H9 (cell line): Measurements from ENCODE around the gene ECHS1. TPM values are rescaled to one million over a fixed set of nuclear protein-coding genes. Genes with fewer than 3 reads are reported as not detected.

Source experiments
- DNase-seq: peaks from one replicate; pipeline ENCODE4 v3.0.0-alpha.2; 2017
- H2AFZ ChIP-seq: one replicate; pipeline ENCODE4 v1.6.1; 2013; ENCODE audit warnings: mild to moderate bottlenecking, low read length, control low read depth, moderate library complexity
- H2AK5ac ChIP-seq: 2 replicates; pipeline ENCODE4 v1.6.1; 2013; ENCODE audit warnings: low read length, control low read depth, mixed read lengths; ENCODE audit not compliant: insufficient read length
- H2BK120ac ChIP-seq: one replicate; pipeline ENCODE4 v1.6.1; 2013; ENCODE audit warnings: low read depth, mild to moderate bottlenecking, low read length, control low read depth, inconsistent platforms; ENCODE audit not compliant: poor library complexity, severe bottlenecking
- H2BK12ac ChIP-seq: 2 replicates; pipeline ENCODE4 v1.6.1; 2013; ENCODE audit warnings: low read length, control low read depth, mixed read lengths, low read depth; ENCODE audit not compliant: insufficient read length
- H2BK15ac ChIP-seq: 2 replicates; pipeline ENCODE4 v1.6.1; 2013; ENCODE audit warnings: low read depth, low read length, control low read depth
- H2BK20ac ChIP-seq: one replicate; pipeline ENCODE4 v1.6.1; 2013; ENCODE audit warnings: low read depth, mild to moderate bottlenecking, low read length, control low read depth, inconsistent platforms; ENCODE audit not compliant: poor library complexity, severe bottlenecking
- H2BK5ac ChIP-seq: 2 replicates; pipeline ENCODE4 v1.6.1; 2013; ENCODE audit warnings: low read length, control low read depth, mixed read lengths; ENCODE audit not compliant: insufficient read length
- H3K14ac ChIP-seq: 2 replicates; pipeline ENCODE4 v1.6.1; 2013; ENCODE audit warnings: low read length, control low read depth; ENCODE audit not compliant: insufficient read depth
- H3K18ac ChIP-seq: 2 replicates; pipeline ENCODE4 v1.6.1; 2013; ENCODE audit warnings: low read depth, mild to moderate bottlenecking, mixed read lengths, low read length, control low read depth; ENCODE audit not compliant: insufficient read length
- H3K23ac ChIP-seq: 2 replicates; pipeline ENCODE4 v1.6.1; 2013; ENCODE audit warnings: low read length, control low read depth, mixed read lengths, low read depth; ENCODE audit not compliant: insufficient read length
- H3K23me2 ChIP-seq: 2 replicates; pipeline ENCODE4 v1.6.1; 2013; ENCODE audit warnings: low read depth, mild to moderate bottlenecking, mixed read lengths, low read length, control low read depth; ENCODE audit not compliant: insufficient read length, poor library complexity, severe bottlenecking
- H3K27ac ChIP-seq: 2 replicates; pipeline ENCODE4 v1.5.1; 2013; ENCODE audit warnings: low read length, control low read depth, mixed read lengths, low read depth; ENCODE audit not compliant: insufficient read length
- H3K27me3 ChIP-seq: 2 replicates; pipeline ENCODE4 v1.6.1; 2013; ENCODE audit warnings: low read length, control low read depth, inconsistent platforms; ENCODE audit not compliant: insufficient read depth
- H3K4ac ChIP-seq: 2 replicates; pipeline ENCODE4 v1.6.1; 2013; ENCODE audit warnings: low read depth, mild to moderate bottlenecking, control low read depth, inconsistent platforms, low read length, moderate library complexity
- H3K4me1 ChIP-seq: 2 replicates; pipeline ENCODE4 v1.6.1; 2013; ENCODE audit warnings: low read length, control low read depth, inconsistent platforms; ENCODE audit not compliant: insufficient read depth
- H3K4me2 ChIP-seq: 2 replicates; pipeline ENCODE4 v1.6.1; 2013; ENCODE audit warnings: low read length, control low read depth, mixed read lengths; ENCODE audit not compliant: insufficient read length, insufficient read depth
- H3K56ac ChIP-seq: 2 replicates; pipeline ENCODE4 v1.6.1; 2013; ENCODE audit warnings: low read depth, mild to moderate bottlenecking, mixed read lengths, low read length, control low read depth; ENCODE audit not compliant: insufficient read length
- H3K79me1 ChIP-seq: 2 replicates; pipeline ENCODE4 v1.6.1; 2013; ENCODE audit warnings: low read depth, mild to moderate bottlenecking, moderate library complexity, low read length, control low read depth, inconsistent platforms; ENCODE audit not compliant: insufficient read depth, poor library complexity, severe bottlenecking
- H3K79me2 ChIP-seq: 2 replicates; pipeline ENCODE4 v1.6.1; 2013; ENCODE audit warnings: low read length, control low read depth, inconsistent platforms; ENCODE audit not compliant: insufficient read depth
- H3K9ac ChIP-seq: 2 replicates; pipeline ENCODE4 v1.6.1; 2013; ENCODE audit warnings: low read length, control low read depth, mixed read lengths; ENCODE audit not compliant: insufficient read length; ENCODE audit errors: extremely low read depth
- H3K9me3 ChIP-seq: one replicate; pipeline ENCODE4 v1.6.1; 2013; ENCODE audit warnings: low read depth, low read length, inconsistent platforms; ENCODE audit not compliant: control insufficient read depth
- H3T11ph ChIP-seq: one replicate; pipeline ENCODE4 v1.6.1; 2013; ENCODE audit warnings: mild to moderate bottlenecking, low read length, control low read depth, inconsistent platforms
- H4K20me1 ChIP-seq: one replicate; pipeline ENCODE4 v1.6.1; 2013; ENCODE audit not compliant: control insufficient read depth, insufficient read length, insufficient read depth
- H4K5ac ChIP-seq: 2 replicates; pipeline ENCODE4 v1.6.1; 2013; ENCODE audit warnings: low read depth, mild to moderate bottlenecking, mixed read lengths, low read length, control low read depth; ENCODE audit not compliant: insufficient read length
- H4K8ac ChIP-seq: replicated peaks from 2 replicates; pipeline ENCODE4 v1.6.1; 2013; ENCODE audit warnings: low read length, control low read depth, mixed read lengths, low read depth; ENCODE audit not compliant: insufficient read length
- H4K91ac ChIP-seq: 2 replicates; pipeline ENCODE4 v1.6.1; 2013; ENCODE audit warnings: low read depth, mild to moderate bottlenecking, moderate library complexity, mixed read lengths, low read length, control low read depth; ENCODE audit not compliant: insufficient read length
- H3K27ac Mint-ChIP-seq, 3 experiments: 2 replicates in 2 of 3; 3 replicates in 1 of 3; pipeline ENCODE4 v1.8.0; 2020 to 2021; ENCODE audit warnings: mixed read lengths in 3 of 3, mild to moderate bottlenecking in 1 of 3, moderate library complexity in 1 of 3
- H3K27me3 Mint-ChIP-seq: 2 replicates; pipeline ENCODE4 v1.8.0; 2021; ENCODE audit warnings: low read depth, mild to moderate bottlenecking, moderate library complexity, mixed read lengths
- H3K36me3 Mint-ChIP-seq, 3 experiments: 2 replicates in 2 of 3; 3 replicates in 1 of 3; pipeline ENCODE4 v1.8.0; 2020 to 2021; ENCODE audit warnings: low read depth in 3 of 3, mixed read lengths in 3 of 3; ENCODE audit not compliant: insufficient read depth in 1 of 3
- H3K4me1 Mint-ChIP-seq, 2 experiments: 2 replicates each; pipeline ENCODE4 v1.8.0; 2020; ENCODE audit warnings: mixed read lengths in 2 of 2
- H3K4me3 Mint-ChIP-seq, 2 experiments: 2 replicates in 1 of 2; 3 replicates in 1 of 2; pipeline ENCODE4 v1.8.0; 2020 to 2021; ENCODE audit warnings: mild to moderate bottlenecking in 2 of 2, mixed read lengths in 2 of 2, moderate library complexity in 1 of 2
- H3K9me3 Mint-ChIP-seq, 2 experiments: 2 replicates in 1 of 2; 3 replicates in 1 of 2; pipeline ENCODE4 v1.8.0; 2020; ENCODE audit warnings: mild to moderate bottlenecking in 2 of 2, mixed read lengths in 2 of 2, moderate library complexity in 1 of 2
- CTCF ChIP-seq: fragments of 200-600 bp; sonication (generic); conservative IDR thresholded peaks from 3 replicates; pipeline ENCODE4 v1.8.0; 2021; ENCODE audit warnings: antibody characterized with exemption, mild to moderate bottlenecking
- WGBS: extraction: QIAGEN DNeasy Blood & Tissue Kit; methylation state at CpG from one replicate; pipeline ENCODE4 v1.1.7; 2013; ENCODE audit warnings: missing lambda C conversion rate, low lambda C conversion rate, mixed read lengths; ENCODE audit not compliant: insufficient read length; ENCODE audit errors: extremely low coverage; 5-methylcytosine and 5-hydroxymethylcytosine counted together
- total RNA-seq: library from RNA; stranded (reverse); gene quantifications from 2 replicates; pipeline ENCODE4 v1.2.1, GENCODE V29; 2021

ECHS1 gene
- total RNA-seq, 1 experiment from 2014 or later: 94.1 TPM

GRCh38 chr10:133328358-133329343 is 44.5 kb downstream of the ECHS1 start:
- H3K14ac ChIP-seq: no peak overlapping the region; the same call in 1 of the 2 replicates
- H3K27ac ChIP-seq: no peak overlapping the region
- H3K4me1 ChIP-seq: no peaks in the 10 kb centered on the region; the same call in 1 of the 2 replicates
- no peak for TF ChIP-seq CTCF
- no peak overlapping the region for H3K4me2 ChIP-seq
- H3K23me2 ChIP-seq: peaks cover 19% of the 10 kb centered on the region
- H4K5ac ChIP-seq: no peak overlapping the region
- H3K4ac ChIP-seq: no peak overlapping the region
- no peak overlapping the region for H3K18ac ChIP-seq
- H3K27me3 ChIP-seq: peaks cover 25% of the 10 kb centered on the region; the same call in 1 of the 2 replicates
- H2BK20ac ChIP-seq: no peak overlapping the region
- Mint-ChIP-seq H3K27ac (no peak overlapping the region), H3K4me1 (peaks cover 14 to 28% of the 10 kb centered on the region in 2 experiments), H3K36me3 (no peaks in the 10 kb centered on the region; a peak in 1 of 7 replicates), H3K27me3 (peaks cover 87% of the 10 kb centered on the region), H3K4me3 (no peak overlapping the region), H3K9me3 (peaks cover 11% of the 10 kb centered on the region in 2 experiments)
- H3K56ac ChIP-seq: no peak overlapping the region
- H2BK12ac ChIP-seq: no peak overlapping the region
- no peak overlapping the region for H3K9ac ChIP-seq
- H3T11ph ChIP-seq: no peak overlapping the region
- H4K8ac ChIP-seq: no peak overlapping the region
- WGBS: no CpG with 5 or more reads among the region's 15 CpGs
- no peak overlapping the region for H2AK5ac ChIP-seq
- no peaks in the 10 kb centered on the region for H3K9me3 ChIP-seq
- DNase-seq: no peak
- no peaks in the 10 kb centered on the region for H3K79me1 ChIP-seq
- H2BK15ac ChIP-seq: no peak overlapping the region
- no peak overlapping the region for H2BK120ac ChIP-seq
- no peak overlapping the region for H3K23ac ChIP-seq
- no peaks in the 10 kb centered on the region for H4K20me1 ChIP-seq
- H2AFZ ChIP-seq: no peak overlapping the region
- H3K79me2 ChIP-seq: no peaks in the 10 kb centered on the region
- H2BK5ac ChIP-seq: no peak overlapping the region
- H4K91ac ChIP-seq: no peak overlapping the region
